Central memory CD8-positive, alpha-beta T cell (primary cell): ENCODE measurements around the gene COQ9.

Experiments used
- ATAC-seq: fragments of 150-1000 bp; cut with Tn5 transposase; replicated peaks from 2 replicates; pipeline ENCODE4 v1.10.0; 2022; ENCODE audit warnings: mild to moderate bottlenecking, moderate FRiP score, moderate number of reproducible peaks; ENCODE audit not compliant: poor library complexity, severe bottlenecking; ENCODE audit errors: extremely low read depth
- DNase-seq, 2 donors: peaks; one replicate each; pipeline ENCODE4 v3.0.0; 2021; ENCODE audit warnings: low spot score in 2 of 2
- H3K27ac Mint-ChIP-seq: one replicate; pipeline ENCODE4 v1.8.0; 2022; ENCODE audit warnings: low read depth, mild to moderate bottlenecking, moderate library complexity, mixed read lengths
- H3K27me3 Mint-ChIP-seq: one replicate; pipeline ENCODE4 v1.8.0; 2022; ENCODE audit warnings: mixed read lengths
- H3K36me3 Mint-ChIP-seq: one replicate; pipeline ENCODE4 v1.8.0; 2022; ENCODE audit warnings: mild to moderate bottlenecking, moderate library complexity, mixed read lengths; ENCODE audit not compliant: insufficient read depth
- H3K4me1 Mint-ChIP-seq: one replicate; pipeline ENCODE4 v1.8.0; 2022; ENCODE audit warnings: mixed read lengths
- H3K4me3 Mint-ChIP-seq: one replicate; pipeline ENCODE4 v1.8.0; 2022; ENCODE audit warnings: mild to moderate bottlenecking, moderate library complexity, mixed read lengths
- H3K9me3 Mint-ChIP-seq: one replicate; pipeline ENCODE4 v1.8.0; 2022; ENCODE audit warnings: mixed read lengths

The COQ9 gene

GRCh38 chr16:57504491-57504890 lies 57.2 kb downstream of the COQ9 start:
- Mint-ChIP-seq H3K9me3 (no peaks in the 10 kb centered on the region), H3K4me3 (no peak overlapping the region)

GRCh38 chr16:57505169-57505568 lies 57.9 kb downstream of the COQ9 start:
- Mint-ChIP-seq H3K27me3 (peaks cover 16% of the 10 kb centered on the region), H3K27ac (no peak overlapping the region), H3K4me3 (no peak overlapping the region), H3K9me3 (no peaks in the 10 kb centered on the region), H3K36me3 (peaks cover 2% of the 10 kb centered on the region), H3K4me1 (peaks cover 8% of the 10 kb centered on the region)
- ATAC-seq (no peak), DNase-seq (no peak)

More at GRCh38 chr16:57504491-57504890, 57.2 kb downstream of the COQ9 start:
- Mint-ChIP-seq H3K4me1 (peaks cover 8% of the 10 kb centered on the region), H3K36me3 (peaks cover 4% of the 10 kb centered on the region), H3K27ac (no peak overlapping the region), H3K27me3 (peaks cover 16% of the 10 kb centered on the region)
- no peak for ATAC-seq
- DNase-seq: no peak

DNA sequence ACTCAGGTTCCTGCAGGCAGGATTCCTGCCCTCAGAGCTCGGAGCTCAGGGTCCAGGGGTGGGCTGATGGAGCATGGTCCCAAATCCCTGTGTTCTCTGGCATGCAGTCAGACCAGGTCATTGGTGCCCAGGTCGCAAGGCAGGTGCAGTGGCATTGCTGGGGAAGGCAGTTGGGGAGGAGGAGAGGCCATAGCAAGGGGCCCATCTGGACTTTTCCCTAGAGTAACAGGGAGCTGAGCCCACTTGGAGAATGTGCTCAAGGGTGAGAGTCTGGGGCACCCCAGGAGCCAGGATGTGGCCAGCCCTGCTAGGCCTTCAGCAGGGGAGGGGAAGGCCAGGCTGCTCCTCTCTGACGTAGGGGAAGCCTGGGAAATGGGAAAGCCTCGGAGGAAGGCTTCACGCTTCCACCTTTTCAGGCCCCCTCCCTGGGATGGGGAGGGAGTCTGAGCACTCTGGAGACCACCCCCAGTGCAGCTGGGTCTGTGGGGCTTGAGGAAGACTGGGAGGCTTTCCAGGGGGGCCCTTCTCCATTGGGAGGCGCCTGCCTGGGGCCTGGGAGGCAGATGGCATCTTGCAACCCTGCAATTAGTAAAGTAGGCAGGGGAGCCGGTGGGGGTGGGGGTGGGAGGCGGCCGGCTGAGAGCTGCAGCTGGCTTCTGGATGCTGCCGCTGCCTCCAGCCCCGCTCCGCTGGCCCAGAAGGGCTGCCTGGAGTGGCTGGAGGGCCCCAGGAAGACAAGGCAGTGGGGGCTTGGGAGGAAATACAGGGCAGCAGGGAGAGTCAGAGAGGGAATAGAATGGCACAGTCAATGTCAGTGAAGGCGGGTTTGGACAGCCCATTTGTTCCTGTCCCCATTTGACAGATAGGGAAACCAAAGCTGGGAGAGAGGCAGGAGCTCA lies 60.1 kb downstream of the COQ9 start:
- no peak for ATAC-seq
- Mint-ChIP-seq H3K27ac (no peak overlapping the region), H3K4me3 (no peak overlapping the region)

DNA sequence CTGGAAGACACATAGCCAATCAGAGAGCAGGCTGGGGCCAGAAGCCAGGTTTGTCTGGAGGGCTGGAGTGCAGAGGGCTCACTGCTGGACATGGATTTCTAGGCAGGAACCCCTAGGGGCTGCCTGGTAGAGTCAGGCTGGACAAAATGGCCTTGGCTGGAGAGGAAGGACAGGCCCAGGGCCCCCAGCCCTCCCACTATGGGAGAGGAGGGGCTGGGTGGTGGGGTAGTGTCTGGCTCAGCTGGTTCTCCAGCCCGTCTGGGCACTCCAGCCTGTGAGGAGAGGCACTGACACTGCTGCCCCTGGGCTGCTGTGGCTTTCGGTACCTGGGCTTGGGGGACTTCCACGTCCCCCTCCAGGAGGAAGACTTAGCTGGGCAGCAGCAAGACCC lies 60.8 kb downstream of the COQ9 start:
- H3K9me3 Mint-ChIP-seq: no peaks in the 10 kb centered on the region
- ATAC-seq (no peak), DNase-seq (no peak)
- peaks cover 2% of the 10 kb centered on the region for H3K36me3 Mint-ChIP-seq
- H3K27me3 Mint-ChIP-seq: peaks cover 16% of the 10 kb centered on the region
- no peak overlapping the region for H3K27ac Mint-ChIP-seq
- no peaks in the 10 kb centered on the region for H3K4me1 Mint-ChIP-seq
- H3K4me3 Mint-ChIP-seq: no peak overlapping the region

More for the DNA sequence above, 60.1 kb downstream of the COQ9 start:
- DNase-seq: no peak
- Mint-ChIP-seq H3K4me1 (no peaks in the 10 kb centered on the region), H3K27me3 (peaks cover 16% of the 10 kb centered on the region), H3K9me3 (no peaks in the 10 kb centered on the region), H3K36me3 (peaks cover 2% of the 10 kb centered on the region)

- ATAC-seq (no peak), DNase-seq (no peak)
- Mint-ChIP-seq H3K27me3 (peaks cover 16% of the 10 kb centered on the region), H3K36me3 (peaks cover 2% of the 10 kb centered on the region), H3K27ac (no peak overlapping the region), H3K4me1 (no peaks in the 10 kb centered on the region), H3K9me3 (no peaks in the 10 kb centered on the region), H3K4me3 (no peak overlapping the region)
These were observed 62.1 kb downstream of the COQ9 start for GRCh38 chr16:57509231-57509923.

DNA sequence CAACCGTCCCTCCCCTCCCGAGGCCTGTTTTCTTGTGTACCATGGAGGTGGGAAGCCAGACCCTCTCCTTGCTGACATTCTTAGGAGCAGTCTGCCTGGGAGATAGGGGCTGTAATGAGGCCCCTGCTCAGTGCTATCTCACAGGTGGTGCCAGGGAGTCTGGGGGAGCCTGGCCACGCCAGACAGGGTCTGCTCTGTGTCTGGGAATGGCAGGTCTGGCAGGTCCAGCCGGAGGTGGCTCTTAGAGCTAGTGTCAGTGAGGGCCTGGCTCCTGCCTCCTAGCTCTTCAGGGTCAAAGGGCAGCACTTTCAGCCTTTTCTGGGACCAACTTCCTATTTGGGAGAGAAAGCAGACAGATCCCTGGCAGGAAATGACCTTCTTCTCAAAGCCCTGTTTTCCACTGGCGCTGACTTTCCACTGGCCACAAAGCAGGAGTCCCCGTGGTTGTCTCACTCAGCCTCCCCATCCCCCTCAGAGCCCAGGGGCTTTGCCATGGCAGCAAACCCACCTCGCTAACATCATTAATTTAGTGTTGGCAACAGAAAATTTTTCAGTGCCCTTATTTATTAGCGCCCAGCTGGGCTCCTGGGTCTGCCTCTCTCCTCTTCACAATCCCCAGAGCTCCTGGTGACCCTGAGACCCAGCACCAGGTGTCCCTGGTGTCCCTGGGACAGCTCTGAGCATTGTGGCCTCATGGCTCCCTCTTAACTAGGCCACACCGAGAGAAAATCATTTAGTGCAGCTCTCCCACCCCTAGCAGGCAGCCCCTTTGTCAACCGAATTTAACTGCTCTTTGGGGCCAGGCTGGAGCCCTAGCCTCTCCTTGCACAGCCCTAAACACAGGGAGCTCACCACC lies 63.0 kb downstream of the COQ9 start:
- Mint-ChIP-seq H3K27ac (no peak overlapping the region), H3K36me3 (peaks cover 3% of the 10 kb centered on the region), H3K9me3 (no peaks in the 10 kb centered on the region), H3K4me3 (no peak overlapping the region), H3K4me1 (no peaks in the 10 kb centered on the region), H3K27me3 (peaks cover 16% of the 10 kb centered on the region)
- no peak for DNase-seq
- ATAC-seq: no peak
